ENCODE data around the gene SLC38A3.
"Not testable (repeated sequence)": the region's sequence is repeated elsewhere in the genome, so short reads cannot be mapped to it uniquely, and the experiment has no call there.

SLC38A3 gene

GRCh38 chr3:50211930-50212329 is 6.9 kb downstream of the SLC38A3 start:
- DNase-seq = no peak

GRCh38 chr3:50212502-50212901 is 7.4 kb downstream of the SLC38A3 start:
- no peak for DNase-seq

DNA sequence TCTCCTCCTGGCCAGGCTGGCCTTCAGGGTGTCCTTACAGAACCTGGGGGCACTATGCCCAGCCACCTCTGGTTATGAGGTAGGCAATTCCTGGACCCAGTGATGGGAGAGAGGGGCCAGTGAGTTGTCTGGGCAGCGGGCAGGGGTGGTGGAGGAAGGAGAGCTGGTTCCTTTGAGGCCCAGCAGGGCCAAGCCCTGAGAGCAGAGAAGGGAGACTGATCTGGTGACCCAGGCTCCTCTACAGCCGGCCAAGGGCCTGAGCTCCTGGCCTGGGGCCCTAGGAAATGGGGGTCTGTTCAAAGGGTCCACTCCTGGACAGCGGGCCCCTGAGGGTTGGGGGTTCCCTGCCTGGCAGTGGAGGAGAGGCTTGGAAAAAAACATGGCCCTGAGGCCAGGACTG is 7.9 kb downstream of the SLC38A3 start:
- DNase-seq = no peak

GRCh38 chr3:50213373-50213772 is 8.3 kb downstream of the SLC38A3 start:
- DNase-seq = no peak

DNA sequence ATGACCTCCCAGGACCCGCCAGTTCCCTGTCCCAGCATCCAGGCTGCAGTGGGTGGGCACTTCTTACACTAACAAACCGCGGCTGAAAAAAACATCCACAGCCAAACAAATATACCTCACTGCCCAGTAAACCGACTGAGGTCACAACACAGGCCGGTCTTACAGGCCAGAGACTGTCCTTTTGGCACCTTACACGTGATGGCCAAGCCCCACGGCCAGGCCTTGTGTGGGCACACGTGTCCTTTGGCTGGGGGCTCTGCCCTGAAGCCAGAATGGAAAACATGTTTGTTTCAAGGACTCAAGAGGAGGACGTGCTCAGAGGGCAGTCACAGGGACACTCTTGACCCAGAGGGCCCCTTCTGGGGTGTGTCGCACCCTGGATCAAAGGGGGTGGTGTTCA is 9.8 kb downstream of the SLC38A3 start:
- DNase-seq = no peak

DNA sequence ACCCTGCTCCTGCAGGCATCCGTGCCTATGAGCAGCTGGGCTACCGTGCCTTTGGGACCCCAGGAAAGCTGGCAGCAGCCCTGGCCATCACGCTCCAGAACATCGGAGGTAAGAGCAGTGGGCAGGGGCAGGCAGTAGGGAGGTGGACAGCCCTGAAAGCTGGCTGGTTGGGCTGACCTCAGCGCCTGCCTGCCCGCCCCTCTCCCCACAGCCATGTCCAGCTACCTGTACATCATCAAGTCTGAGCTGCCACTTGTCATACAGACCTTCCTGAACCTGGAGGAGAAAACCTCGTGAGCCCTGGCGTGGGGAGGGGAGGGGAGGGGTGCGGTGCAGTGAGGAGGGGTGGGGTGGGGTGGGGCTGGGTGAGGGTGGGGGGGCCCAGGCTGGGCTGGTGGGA is 10.5 kb downstream of the SLC38A3 start:
- no peak for DNase-seq

GRCh38 chr3:50217681-50218080 is 12.6 kb downstream of the SLC38A3 start:
- DNase-seq = no peak

GRCh38 chr3:50218448-50218847 is 13.4 kb downstream of the SLC38A3 start:
- no peak for DNase-seq

- DNase-seq = no peak
Measured at GRCh38 chr3:50219285-50219684, 14.2 kb downstream of the SLC38A3 start.

DNA sequence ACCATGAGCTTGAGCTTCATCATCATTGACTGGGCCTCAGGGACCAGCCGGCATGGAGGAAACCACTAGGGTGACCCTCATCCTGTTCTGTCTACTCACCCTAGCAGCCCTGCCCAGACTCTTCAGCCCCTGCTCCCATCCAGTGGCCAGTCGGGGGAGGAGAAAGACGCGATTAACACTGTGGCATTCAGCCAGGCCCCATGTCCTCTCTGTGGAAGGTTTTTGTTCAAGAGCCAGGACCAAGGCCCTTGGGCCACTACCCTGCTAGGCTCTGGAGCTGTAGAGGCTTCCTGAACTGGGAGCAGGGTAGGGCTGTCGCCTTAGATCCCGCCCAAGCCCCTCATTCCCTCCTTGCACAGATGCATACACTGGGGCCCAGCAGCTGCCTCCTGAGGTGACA is 15.0 kb downstream of the SLC38A3 start:
- DNase-seq = no peak

GRCh38 chr3:50221051-50221410 is 16.0 kb downstream of the SLC38A3 start:
- no peak for DNase-seq

DNA sequence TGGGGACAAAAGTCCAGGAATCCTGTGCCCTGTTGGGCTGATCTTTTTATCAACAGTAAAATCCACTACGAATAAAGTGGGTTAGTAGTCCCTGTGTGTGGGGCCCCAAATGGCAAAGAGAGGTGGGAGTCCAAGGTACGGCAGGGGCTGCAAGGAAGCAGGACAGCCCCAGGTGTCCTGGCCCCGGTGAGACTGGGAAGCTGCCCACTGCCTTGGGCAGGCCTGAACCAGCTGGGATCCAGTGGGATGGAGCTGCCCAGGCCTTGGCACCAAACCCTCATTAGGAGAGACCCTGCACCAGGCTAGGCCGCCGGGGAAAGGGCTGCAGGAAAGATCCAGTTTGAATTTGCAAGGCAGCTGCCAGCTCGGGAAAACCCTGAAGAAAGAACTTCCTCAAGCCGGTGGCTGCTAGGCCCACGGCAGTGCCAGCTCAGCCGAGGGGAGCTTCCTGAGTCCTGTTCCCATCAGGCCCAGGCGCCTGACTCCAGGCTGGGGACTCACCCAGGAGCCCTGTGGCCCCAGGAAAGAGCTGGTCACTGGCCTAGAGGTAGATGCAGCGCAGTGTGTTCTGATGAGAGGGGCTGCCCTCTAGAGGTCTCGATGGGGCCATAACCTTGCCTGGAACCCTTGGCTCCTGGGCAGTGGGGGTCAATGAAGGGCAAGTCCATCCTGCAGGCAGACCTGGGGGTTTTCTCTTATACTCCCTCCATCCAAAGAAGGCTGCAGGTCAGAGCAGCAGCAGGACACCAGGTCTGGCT is 16.5 kb downstream of the SLC38A3 start:
- DNase-seq = no peak

DNA sequence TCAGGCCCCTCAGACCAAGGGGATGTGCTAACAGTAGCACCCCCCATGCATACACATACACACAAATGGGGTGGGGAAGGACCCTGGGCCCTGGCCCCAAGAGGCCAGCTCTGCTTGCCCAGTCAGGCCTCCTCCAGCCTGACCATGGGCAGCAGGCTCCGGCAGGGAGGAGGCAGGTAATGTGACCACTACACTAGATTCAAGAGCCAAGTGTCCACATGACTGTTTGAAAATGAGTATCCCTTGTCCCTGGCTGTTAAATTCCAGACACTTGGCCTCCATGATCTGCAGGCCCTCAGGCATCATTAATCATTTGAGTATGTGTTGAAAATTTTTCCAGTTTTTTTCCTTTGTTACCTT is 17.1 kb downstream of the SLC38A3 start:
- no peak for DNase-seq

DNA sequence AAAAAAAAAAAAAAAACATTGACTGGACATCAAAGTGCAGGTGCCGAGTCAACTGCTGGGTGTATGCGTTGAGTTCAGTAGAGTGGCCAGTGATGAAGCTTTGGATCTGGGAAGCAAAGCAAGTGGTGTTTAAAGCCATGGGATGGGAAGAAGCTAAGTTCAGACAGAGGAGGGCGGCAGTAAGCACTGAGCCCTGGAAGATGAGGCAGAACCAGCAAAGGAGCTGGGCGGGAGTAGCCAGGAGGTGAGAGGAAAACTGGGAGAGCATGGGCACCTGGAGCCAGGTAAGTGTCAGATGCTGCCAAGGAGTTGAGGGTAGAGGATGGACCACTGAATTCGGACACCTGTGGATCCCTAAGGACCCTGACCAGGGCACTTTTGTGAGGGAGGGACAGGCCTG is 19.6 kb downstream of the SLC38A3 start:
- DNase-seq = no peak

DNA sequence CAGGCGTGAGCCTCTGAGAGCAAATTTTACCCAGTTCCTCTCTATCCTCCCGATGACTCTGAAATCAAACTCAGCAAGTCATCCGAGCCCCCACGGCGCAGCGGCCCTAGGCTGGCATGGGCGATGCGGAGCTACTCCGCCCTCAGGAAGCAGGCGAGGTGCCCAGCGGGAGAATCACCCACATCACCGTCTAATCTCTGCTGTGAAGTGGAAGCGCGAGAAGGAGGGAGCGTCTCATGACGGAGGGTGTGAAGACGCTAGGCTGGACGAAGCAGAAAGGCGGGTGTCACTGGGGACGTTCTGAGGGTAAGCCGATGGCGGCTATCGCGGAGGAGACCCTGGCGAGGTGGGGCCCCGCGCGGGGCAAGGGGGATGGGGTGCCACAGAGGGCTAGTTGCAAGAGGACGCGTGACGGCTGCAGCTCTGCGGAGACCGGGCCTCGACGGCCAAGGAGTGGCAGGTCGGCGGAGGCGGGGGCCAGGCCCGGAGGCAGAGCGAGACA is 21.9 kb downstream of the SLC38A3 start:
- no peak for DNase-seq

GRCh38 chr3:50227390-50228183 is 22.5 kb downstream of the SLC38A3 start:
- peak; percentile 72 for DNase-seq

DNA sequence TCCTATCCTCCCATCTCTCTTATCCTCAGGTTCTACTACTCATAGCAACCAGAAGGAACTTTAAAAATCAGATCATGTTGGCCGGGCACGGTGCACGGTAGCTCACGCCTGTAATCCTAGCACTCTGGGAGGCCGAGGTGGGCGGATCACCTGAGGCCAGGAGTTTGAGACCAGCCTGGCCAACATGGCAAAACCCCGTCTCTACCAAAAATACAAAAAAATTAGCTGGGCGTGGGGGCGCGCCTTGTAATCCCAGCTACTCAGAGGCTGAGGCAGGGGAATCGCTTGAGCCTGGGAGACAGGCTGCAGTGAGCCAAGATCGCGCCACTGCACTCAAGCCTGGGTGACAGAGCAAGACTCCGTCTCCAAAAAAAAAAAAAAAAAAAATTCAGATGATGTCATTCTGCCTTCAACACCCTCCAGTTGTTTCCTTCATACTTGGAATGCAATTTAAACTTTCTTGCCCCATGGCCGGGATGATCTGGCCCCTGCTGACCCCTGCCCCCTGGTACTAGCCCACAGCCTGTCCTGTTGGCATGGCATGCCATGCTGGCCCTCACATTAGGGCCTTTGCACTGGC is 23.2 kb downstream of the SLC38A3 start:
- not testable (repeated sequence) for DNase-seq

- DNase-seq = no peak
Measured at GRCh38 chr3:50229490-50229889, 24.4 kb downstream of the SLC38A3 start.

DNA sequence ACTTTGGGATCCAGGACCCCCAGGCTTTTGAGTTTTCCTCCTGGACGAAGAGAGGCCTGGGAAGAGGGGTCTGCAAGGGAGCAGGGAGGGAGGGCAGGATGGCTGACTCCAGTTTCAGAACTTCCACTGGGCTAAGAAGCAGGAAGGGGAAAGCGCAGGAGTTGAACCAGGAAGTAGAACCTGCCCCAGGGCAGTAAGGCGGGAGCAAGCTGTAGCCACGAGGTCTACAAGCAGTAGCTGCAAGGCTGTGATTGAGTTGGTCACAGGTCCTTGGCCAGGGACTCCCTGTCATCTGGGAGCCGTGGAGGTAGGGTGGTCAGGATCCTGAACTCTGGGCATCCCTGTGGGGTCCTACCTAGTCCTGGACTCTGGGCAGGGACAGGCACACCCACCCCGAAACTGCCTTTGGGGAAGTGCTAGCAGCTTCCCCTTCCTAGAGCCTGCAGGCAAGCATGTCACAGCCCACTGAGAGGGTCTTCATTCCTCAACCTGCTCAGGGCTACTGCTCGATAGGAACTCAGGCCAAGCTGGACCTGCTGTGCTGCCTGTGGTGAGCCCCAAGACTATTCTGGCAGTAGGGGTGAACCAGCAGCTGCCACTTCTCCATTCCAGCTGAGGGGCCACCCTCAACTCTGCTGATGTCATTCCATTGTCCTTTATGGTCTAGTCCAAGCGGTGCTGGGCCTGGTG is 25.2 kb downstream of the SLC38A3 start:
- no peak for DNase-seq

DNA sequence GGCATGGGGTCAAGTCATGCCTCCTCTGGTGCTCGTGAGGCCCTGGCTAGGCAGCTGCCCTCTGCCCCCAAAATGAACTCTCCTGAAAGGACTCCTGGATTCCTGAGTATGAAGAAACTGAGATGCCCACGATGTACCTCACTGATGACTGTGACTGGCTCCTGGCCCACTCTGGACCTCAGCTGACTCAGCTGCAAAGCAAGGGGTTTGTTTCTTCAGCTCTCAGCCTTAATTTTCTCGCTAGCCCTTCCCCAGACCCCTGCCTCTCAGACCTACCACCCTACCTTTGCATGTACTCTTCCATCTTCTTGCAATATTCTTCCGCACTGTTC is 25.7 kb downstream of the SLC38A3 start:
- no peak for DNase-seq

GRCh38 chr3:50231581-50231980 is 26.5 kb downstream of the SLC38A3 start:
- no peak for DNase-seq

DNA sequence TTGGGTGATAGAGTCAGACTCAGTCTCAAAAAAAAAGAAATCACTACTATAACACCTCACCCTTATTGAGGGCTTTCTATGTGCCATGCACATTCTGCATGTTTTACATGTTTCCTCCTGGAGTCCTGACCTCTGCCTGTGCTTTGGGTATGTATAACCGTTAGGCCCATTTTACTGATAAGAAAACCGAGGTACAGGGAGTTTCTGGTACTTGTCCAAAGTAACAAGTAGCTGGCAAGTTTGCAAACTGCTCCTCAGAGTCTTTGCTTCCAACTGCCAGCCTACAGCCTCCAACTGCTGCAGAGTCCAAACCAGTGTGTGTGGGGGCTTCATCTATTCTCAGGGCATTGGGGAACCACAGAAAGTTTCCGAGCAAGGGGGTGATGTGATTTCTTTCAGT is 27.2 kb downstream of the SLC38A3 start:
- no peak for DNase-seq

GRCh38 chr3:50233176-50233575 is 28.1 kb downstream of the SLC38A3 start:
- no peak for DNase-seq

Measured in NCI-H2029 (cell line).